HCT116 (cell line): ENCODE results near the gene RIMBP3C.

Source experiments
- ATF3 ChIP-seq: IDR thresholded peaks from 2 replicates; pipeline ENCODE4 v1.6.1; 2012
- CTCF ChIP-seq, 3 experiments: fragments of 200-600 bp in 1 of 3; sonication (generic) in 1 of 3; IDR thresholded peaks in 2 of 3; conservative IDR thresholded peaks in 1 of 3; 2 replicates each; pipeline ENCODE4 v1.5.1; 2012 to 2017; ENCODE audit warnings: low read depth in 2 of 3, low read length in 2 of 3, antibody characterized with exemption in 1 of 3, borderline replicate concordance in 1 of 3, control low read depth in 1 of 3, mild to moderate bottlenecking in 1 of 3, mixed read lengths in 1 of 3, mixed run types in 1 of 3, moderate library complexity in 1 of 3; ENCODE audit not compliant: insufficient read depth in 1 of 3
- EZH2 ChIP-seq: fragments of 200-600 bp; sonication (generic); IDR thresholded peaks from 2 replicates; pipeline ENCODE4 v1.6.1; 2017; ENCODE audit warnings: antibody characterized with exemption, mixed run types
- EZH2phosphoT487 ChIP-seq: fragments of 200-600 bp; IDR thresholded peaks from 2 replicates; pipeline ENCODE4 v1.6.1; 2018; ENCODE audit warnings: antibody characterized with exemption, borderline replicate concordance
- JUND ChIP-seq: IDR thresholded peaks from 2 replicates; pipeline ENCODE4 v1.6.1; 2012
- POLR2A ChIP-seq: IDR thresholded peaks from 2 replicates; pipeline ENCODE4 v1.7.0; 2011; ENCODE audit warnings: borderline replicate concordance; ENCODE audit not compliant: insufficient read depth, insufficient read length; ENCODE audit errors: extremely low read depth
- POLR2AphosphoS5 ChIP-seq: IDR thresholded peaks from 2 replicates; pipeline ENCODE4 v1.6.1; 2011; ENCODE audit warnings: mild to moderate bottlenecking, low read depth, low read length, moderate library complexity
- REST ChIP-seq: IDR thresholded peaks from 2 replicates; pipeline ENCODE4 v1.6.1; 2012; ENCODE audit warnings: low read depth
- SIN3A ChIP-seq: IDR thresholded peaks from 2 replicates; pipeline ENCODE4 v1.6.1; 2012; ENCODE audit warnings: low read depth
- SP1 ChIP-seq: IDR thresholded peaks from 2 replicates; pipeline ENCODE4 v1.6.1; 2012; ENCODE audit warnings: low read depth
- SRF ChIP-seq: IDR thresholded peaks from 2 replicates; pipeline ENCODE4 v1.6.1; 2012; ENCODE audit warnings: low read depth
- TCF7L2 ChIP-seq: IDR thresholded peaks from 2 replicates; pipeline ENCODE4 v1.7.0; 2011; ENCODE audit warnings: borderline replicate concordance, inconsistent platforms; ENCODE audit not compliant: insufficient read depth, insufficient read length; ENCODE audit errors: extremely low read depth
- YY1 ChIP-seq: IDR thresholded peaks from 2 replicates; pipeline ENCODE4 v1.6.1; 2011; ENCODE audit warnings: low read length, low read depth, moderate library complexity, mild to moderate bottlenecking; ENCODE audit not compliant: insufficient replicate concordance; ENCODE audit errors: extremely low read depth
- ZNF274 ChIP-seq: fragments of 200-500 bp; sonication (Bioruptor generic); IDR thresholded peaks from 2 replicates; pipeline ENCODE4 v1.6.1; 2014; ENCODE audit warnings: mild to moderate bottlenecking, low read depth, low read length, inconsistent platforms

- TF ChIP-seq CTCF (IDR thresholded peaks at IDR 0.05 in 2 of 3, conservative IDR thresholded peaks at IDR 0.05 in 1 of 3; ENCODE audit: borderline replicate concordance in 1 of 3, insufficient read depth in 1 of 3, low read depth in 2 of 3, low read length in 2 of 3) (no peak), POLR2AphosphoS5 (no peak), EZH2 (no peak), POLR2A (no peak), TCF7L2 (no peak), SRF (no peak), ATF3 (no peak), ZNF274 (no peak), EZH2phosphoT487 (no peak), SP1 (no peak), REST (no peak), YY1 (no peak), JUND (no peak), SIN3A (no peak)
Observed at GRCh38 chr22:21571679-21572078, 20.4 kb upstream of the RIMBP3C start.
